Lower leg skin (tissue), 3 donors: Measurements from ENCODE around the gene PDCD5.

Source experiments
- POLR2A ChIP-seq, 2 donors: fragments of 450-650 bp; IDR thresholded peaks; one replicate each; pipeline ENCODE4 v1.6.1; 2016 to 2017; ENCODE audit warnings: antibody characterized with exemption in 2 of 2, mild to moderate bottlenecking in 1 of 2, moderate library complexity in 1 of 2
- TF ChIP-seq, protein P1 (sequence below), 3 donors: fragments of 450-650 bp; IDR thresholded peaks; one replicate each; pipeline ENCODE4 v1.5.1; 2016; ENCODE audit warnings: antibody characterized with exemption in 3 of 3, mild to moderate bottlenecking in 3 of 3, moderate library complexity in 2 of 3

DNA sequence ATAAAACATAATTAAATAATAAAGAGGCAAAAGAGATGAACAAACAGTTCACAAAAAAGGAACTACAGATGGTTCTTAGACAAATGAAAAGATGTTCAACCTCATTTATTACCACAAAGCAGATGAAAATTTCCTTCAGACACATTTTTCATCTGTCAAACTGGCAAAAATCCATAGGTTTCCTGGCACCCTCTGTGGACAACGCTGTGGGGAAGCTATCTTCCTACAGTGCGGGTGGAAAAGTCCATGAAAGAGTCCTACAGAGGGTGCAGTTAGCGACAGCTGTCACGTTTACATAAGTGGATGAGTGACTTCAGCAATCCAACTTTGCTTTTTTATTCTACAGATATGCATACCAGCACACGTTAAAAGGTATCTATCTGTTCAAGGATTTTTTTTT, 30.3 kb upstream of the PDCD5 start:
- TF ChIP-seq POLR2A (IDR thresholded peaks at IDR 0.05) = no peak
- TF ChIP-seq, protein P1, sequence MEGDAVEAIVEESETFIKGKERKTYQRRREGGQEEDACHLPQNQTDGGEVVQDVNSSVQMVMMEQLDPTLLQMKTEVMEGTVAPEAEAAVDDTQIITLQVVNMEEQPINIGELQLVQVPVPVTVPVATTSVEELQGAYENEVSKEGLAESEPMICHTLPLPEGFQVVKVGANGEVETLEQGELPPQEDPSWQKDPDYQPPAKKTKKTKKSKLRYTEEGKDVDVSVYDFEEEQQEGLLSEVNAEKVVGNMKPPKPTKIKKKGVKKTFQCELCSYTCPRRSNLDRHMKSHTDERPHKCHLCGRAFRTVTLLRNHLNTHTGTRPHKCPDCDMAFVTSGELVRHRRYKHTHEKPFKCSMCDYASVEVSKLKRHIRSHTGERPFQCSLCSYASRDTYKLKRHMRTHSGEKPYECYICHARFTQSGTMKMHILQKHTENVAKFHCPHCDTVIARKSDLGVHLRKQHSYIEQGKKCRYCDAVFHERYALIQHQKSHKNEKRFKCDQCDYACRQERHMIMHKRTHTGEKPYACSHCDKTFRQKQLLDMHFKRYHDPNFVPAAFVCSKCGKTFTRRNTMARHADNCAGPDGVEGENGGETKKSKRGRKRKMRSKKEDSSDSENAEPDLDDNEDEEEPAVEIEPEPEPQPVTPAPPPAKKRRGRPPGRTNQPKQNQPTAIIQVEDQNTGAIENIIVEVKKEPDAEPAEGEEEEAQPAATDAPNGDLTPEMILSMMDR (IDR thresholded peaks at IDR 0.05) = no peak
